Measurements from ENCODE around the gene GOLGA6A.
"Not testable (repeated sequence)": the region's sequence is repeated elsewhere in the genome, so short reads cannot be mapped to it uniquely, and the experiment has no call there.

GOLGA6A gene

GRCh38 chr15:74127255-74127953 is 45.1 kb upstream of the GOLGA6A start:
- peaks cover 43% of the 10 kb centered on the region for H4K20me1 ChIP-seq
- H3K9ac ChIP-seq = no peak overlapping the region
- no peak for TF ChIP-seq Cebpa-rat (IDR thresholded peaks at IDR 0.05)
- H3K4me1 ChIP-seq = peaks cover 57% of the 10 kb centered on the region
- H3K4me3 ChIP-seq = peak overlapping the region; percentile 59
- H3K27me3 ChIP-seq = peaks cover 59% of the 10 kb centered on the region
- peak overlapping the region; percentile 85 for H3K4me2 ChIP-seq
- H3K27ac ChIP-seq = no peak overlapping the region
- no peaks in the 10 kb centered on the region for H3K36me3 ChIP-seq
- H3K9me3 ChIP-seq = peaks cover 9% of the 10 kb centered on the region

GRCh38 chr15:74124759-74125158 is 42.4 kb upstream of the GOLGA6A start:
- no peak overlapping the region for H3K4me3 ChIP-seq
- peaks cover 71% of the 10 kb centered on the region for H3K4me1 ChIP-seq
- H3K4me2 ChIP-seq = peak overlapping the region; percentile 93
- H4K20me1 ChIP-seq = peaks cover 19% of the 10 kb centered on the region
- H3K9me3 ChIP-seq = no peaks in the 10 kb centered on the region
- no peaks in the 10 kb centered on the region for H3K36me3 ChIP-seq
- TF ChIP-seq Cebpa-rat (IDR thresholded peaks at IDR 0.05) = no peak
- H3K27ac ChIP-seq = no peak overlapping the region
- H3K27me3 ChIP-seq = peaks cover 33% of the 10 kb centered on the region
- H3K9ac ChIP-seq = no peak overlapping the region

GRCh38 chr15:74124196-74124595 is 41.8 kb upstream of the GOLGA6A start:
- Histone ChIP-seq H3K27me3 (peaks cover 27% of the 10 kb centered on the region), H3K9ac (no peak overlapping the region)

GRCh38 chr15:74123658-74124057 is 41.3 kb upstream of the GOLGA6A start:
- H3K27me3 ChIP-seq = peaks cover 22% of the 10 kb centered on the region
- no peaks in the 10 kb centered on the region for H3K36me3 ChIP-seq
- peaks cover 8% of the 10 kb centered on the region for H4K20me1 ChIP-seq
- TF ChIP-seq Cebpa-rat (IDR thresholded peaks at IDR 0.05) = no peak
- peak overlapping the region; percentile 93 for H3K4me2 ChIP-seq
- H3K9ac ChIP-seq = peak overlapping the region; percentile 70; the same call in 1 of the 2 replicates
- peaks cover 60% of the 10 kb centered on the region for H3K4me1 ChIP-seq
- H3K27ac ChIP-seq = peak overlapping the region; percentile 86
- peak overlapping the region; percentile 50; the same call in 1 of the 2 replicates for H3K4me3 ChIP-seq
- no peaks in the 10 kb centered on the region for H3K9me3 ChIP-seq

More at GRCh38 chr15:74124196-74124595, 41.8 kb upstream of the GOLGA6A start:
- Histone ChIP-seq H3K4me3 (no peak overlapping the region), H3K36me3 (no peaks in the 10 kb centered on the region), H3K4me2 (peak overlapping the region; percentile 93), H3K4me1 (peaks cover 66% of the 10 kb centered on the region), H4K20me1 (peaks cover 13% of the 10 kb centered on the region), H3K27ac (no peak overlapping the region), H3K9me3 (no peaks in the 10 kb centered on the region)
- no peak for TF ChIP-seq Cebpa-rat (IDR thresholded peaks at IDR 0.05)

GRCh38 chr15:74123131-74123429 is 40.7 kb upstream of the GOLGA6A start:
- peak overlapping the region; percentile 93 for H3K4me2 ChIP-seq
- H3K27ac ChIP-seq = peak overlapping the region; percentile 86
- peaks cover 55% of the 10 kb centered on the region for H3K4me1 ChIP-seq
- peak overlapping the region; percentile 50 for H3K4me3 ChIP-seq
- H3K27me3 ChIP-seq = peaks cover 16% of the 10 kb centered on the region
- no peaks in the 10 kb centered on the region for H3K9me3 ChIP-seq
- H4K20me1 ChIP-seq = peaks cover 2% of the 10 kb centered on the region
- peak overlapping the region; percentile 70 for H3K9ac ChIP-seq
- no peak for TF ChIP-seq Cebpa-rat (IDR thresholded peaks at IDR 0.05)
- no peaks in the 10 kb centered on the region for H3K36me3 ChIP-seq

GRCh38 chr15:74122403-74123130 is 40.2 kb upstream of the GOLGA6A start:
- no peaks in the 10 kb centered on the region for H3K9me3 ChIP-seq
- peak overlapping the region; percentile 93 for H3K4me2 ChIP-seq
- H4K20me1 ChIP-seq = no peaks in the 10 kb centered on the region
- peak overlapping the region; percentile 70 for H3K9ac ChIP-seq
- peak overlapping the region; percentile 50 for H3K4me3 ChIP-seq
- no peaks in the 10 kb centered on the region for H3K36me3 ChIP-seq
- H3K27ac ChIP-seq = peak overlapping the region; percentile 86
- peaks cover 51% of the 10 kb centered on the region for H3K4me1 ChIP-seq
- peaks cover 11% of the 10 kb centered on the region for H3K27me3 ChIP-seq
- no peak for TF ChIP-seq Cebpa-rat (IDR thresholded peaks at IDR 0.05)

- Histone ChIP-seq H3K4me2 (peak overlapping the region; percentile 93), H3K4me1 (peaks cover 48% of the 10 kb centered on the region), H3K9me3 (no peaks in the 10 kb centered on the region), H3K27ac (peak overlapping the region; percentile 86), H3K4me3 (no peak overlapping the region), H3K36me3 (no peaks in the 10 kb centered on the region), H3K9ac (no peak overlapping the region), H4K20me1 (no peaks in the 10 kb centered on the region), H3K27me3 (peaks cover 4% of the 10 kb centered on the region)
- TF ChIP-seq Cebpa-rat (IDR thresholded peaks at IDR 0.05) = no peak
Observed at GRCh38 chr15:74121858-74122257, 39.5 kb upstream of the GOLGA6A start.

GRCh38 chr15:74121039-74121438 is 38.7 kb upstream of the GOLGA6A start:
- Histone ChIP-seq H3K27me3 (no peaks in the 10 kb centered on the region), H3K4me2 (peak overlapping the region; percentile 93; the same call in 1 of the 2 replicates), H4K20me1 (no peaks in the 10 kb centered on the region), H3K9ac (no peak overlapping the region), H3K36me3 (no peaks in the 10 kb centered on the region), H3K27ac (no peak overlapping the region), H3K9me3 (no peaks in the 10 kb centered on the region), H3K4me3 (no peak overlapping the region), H3K4me1 (peaks cover 48% of the 10 kb centered on the region)
- TF ChIP-seq Cebpa-rat (IDR thresholded peaks at IDR 0.05) = no peak

GRCh38 chr15:74120426-74120825 is 38.1 kb upstream of the GOLGA6A start:
- H3K36me3 ChIP-seq = no peaks in the 10 kb centered on the region
- H3K4me2 ChIP-seq = no peak overlapping the region
- TF ChIP-seq Cebpa-rat (IDR thresholded peaks at IDR 0.05) = no peak
- no peaks in the 10 kb centered on the region for H4K20me1 ChIP-seq
- H3K27me3 ChIP-seq = no peaks in the 10 kb centered on the region
- peaks cover 46% of the 10 kb centered on the region for H3K4me1 ChIP-seq
- no peaks in the 10 kb centered on the region for H3K9me3 ChIP-seq
- no peak overlapping the region for H3K27ac ChIP-seq
- H3K4me3 ChIP-seq = no peak overlapping the region
- no peak overlapping the region for H3K9ac ChIP-seq

GRCh38 chr15:74109713-74110112 is 27.4 kb upstream of the GOLGA6A start:
- no peak for TF ChIP-seq Cebpa-rat (IDR thresholded peaks at IDR 0.05)
- Histone ChIP-seq H3K27ac (no peak overlapping the region), H3K4me3 (no peak overlapping the region), H3K4me2 (no peak overlapping the region), H3K9ac (no peak overlapping the region), H3K36me3 (no peaks in the 10 kb centered on the region), H3K27me3 (no peaks in the 10 kb centered on the region), H4K20me1 (no peaks in the 10 kb centered on the region), H3K4me1 (peaks cover 10% of the 10 kb centered on the region; the same call in 1 of the 2 replicates), H3K9me3 (no peaks in the 10 kb centered on the region)

- not testable (repeated sequence) for H4K20me1 ChIP-seq, H3K27ac ChIP-seq, H3K27me3 ChIP-seq, H3K4me3 ChIP-seq, H3K4me1 ChIP-seq, H3K9ac ChIP-seq, H3K9me3 ChIP-seq, H3K36me3 ChIP-seq, H3K4me2 ChIP-seq
Observed at GRCh38 chr15:74108611-74109010, 26.3 kb upstream of the GOLGA6A start.
